ENCODE results near the gene OGFOD3. TPM values are rescaled to one million over a fixed set of nuclear protein-coding genes. Genes with fewer than 3 reads are reported as not detected.
"Not testable (repeated sequence)": the region's sequence is repeated elsewhere in the genome, so short reads cannot be mapped to it uniquely, and the experiment has no call there.

The OGFOD3 gene
- total RNA-seq, 1 donor from 2014 or later, result 29.1 TPM

GRCh38 chr17:82375359-82376041 is 42.9 kb downstream of the OGFOD3 start:
- intact Hi-C loops (cut with micrococcal nuclease), result no loop called here
- H3K4me1 Mint-ChIP-seq (ENCODE audit: low read depth), result peaks cover 12% of the 10 kb centered on the region
- H3K4me3 Mint-ChIP-seq (ENCODE audit: low read depth), result no peak overlapping the region
- no peaks in the 10 kb centered on the region for H3K36me3 Mint-ChIP-seq (ENCODE audit: low read depth)
- peaks cover 35% of the 10 kb centered on the region for H3K27me3 Mint-ChIP-seq (ENCODE audit: low read depth)
- H3K27ac Mint-ChIP-seq, result no peak overlapping the region
- no peak for DNase-seq (ENCODE audit: low spot score)
- no peaks in the 10 kb centered on the region for H3K9me3 Mint-ChIP-seq

GRCh38 chr17:82374626-82375331 is 43.6 kb downstream of the OGFOD3 start:
- Mint-ChIP-seq H3K27ac (no peak overlapping the region), H3K4me3 (ENCODE audit: low read depth) (no peak overlapping the region), H3K36me3 (ENCODE audit: low read depth) (no peaks in the 10 kb centered on the region), H3K4me1 (ENCODE audit: low read depth) (peaks cover 11% of the 10 kb centered on the region), H3K9me3 (no peaks in the 10 kb centered on the region), H3K27me3 (ENCODE audit: low read depth) (peaks cover 32% of the 10 kb centered on the region)
- intact Hi-C loops (cut with micrococcal nuclease), result no loop called here
- DNase-seq (ENCODE audit: low spot score), result no peak

DNA sequence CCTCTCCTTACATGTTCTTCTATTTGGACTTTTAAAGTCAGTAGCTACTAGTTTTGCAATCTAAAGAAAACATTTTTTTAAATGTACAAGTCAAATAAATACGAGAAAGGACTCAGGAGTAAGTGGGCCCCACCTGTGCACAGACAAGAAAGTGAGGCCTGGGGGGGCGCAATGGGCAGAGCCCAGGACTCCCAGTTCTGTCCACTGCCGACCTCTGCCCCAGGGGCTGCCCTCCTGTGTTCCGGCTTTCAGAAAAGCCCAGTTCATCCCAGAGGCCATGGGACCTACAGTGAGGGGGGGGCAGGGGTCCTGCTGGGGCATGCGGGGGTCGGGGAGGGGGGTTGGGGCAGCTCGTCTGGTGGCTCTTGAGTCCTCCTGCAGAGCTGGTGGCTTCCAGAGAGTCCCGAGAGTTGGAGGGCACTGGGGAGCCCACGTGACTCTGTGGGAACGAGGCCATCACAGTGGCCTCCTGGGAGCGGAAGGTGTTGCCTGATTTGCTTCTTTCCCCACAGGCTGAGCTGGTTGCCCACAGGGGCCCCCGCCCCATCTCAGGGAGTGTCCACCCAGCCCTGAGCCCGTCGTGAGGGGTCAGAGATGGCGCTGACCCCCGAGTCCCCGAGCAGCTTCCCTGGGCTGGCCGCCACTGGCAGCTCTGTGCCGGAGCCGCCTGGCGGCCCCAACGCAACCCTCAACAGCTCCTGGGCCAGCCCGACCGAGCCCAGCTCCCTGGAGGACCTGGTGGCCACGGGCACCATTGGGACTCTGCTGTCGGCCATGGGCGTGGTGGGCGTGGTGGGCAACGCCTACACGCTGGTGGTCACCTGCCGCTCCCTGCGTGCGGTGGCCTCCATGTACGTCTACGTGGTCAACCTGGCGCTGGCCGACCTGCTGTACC is 44.4 kb downstream of the OGFOD3 start:
- DNase-seq (ENCODE audit: low spot score), result no peak
- intact Hi-C loops (cut with micrococcal nuclease), result no loop called here
- H3K4me3 Mint-ChIP-seq (ENCODE audit: low read depth), result no peak overlapping the region
- H3K4me1 Mint-ChIP-seq (ENCODE audit: low read depth), result peaks cover 13% of the 10 kb centered on the region
- H3K9me3 Mint-ChIP-seq, result no peaks in the 10 kb centered on the region
- H3K27me3 Mint-ChIP-seq (ENCODE audit: low read depth), result peaks cover 36% of the 10 kb centered on the region
- H3K27ac Mint-ChIP-seq, result no peak overlapping the region
- H3K36me3 Mint-ChIP-seq (ENCODE audit: low read depth), result no peaks in the 10 kb centered on the region

DNA sequence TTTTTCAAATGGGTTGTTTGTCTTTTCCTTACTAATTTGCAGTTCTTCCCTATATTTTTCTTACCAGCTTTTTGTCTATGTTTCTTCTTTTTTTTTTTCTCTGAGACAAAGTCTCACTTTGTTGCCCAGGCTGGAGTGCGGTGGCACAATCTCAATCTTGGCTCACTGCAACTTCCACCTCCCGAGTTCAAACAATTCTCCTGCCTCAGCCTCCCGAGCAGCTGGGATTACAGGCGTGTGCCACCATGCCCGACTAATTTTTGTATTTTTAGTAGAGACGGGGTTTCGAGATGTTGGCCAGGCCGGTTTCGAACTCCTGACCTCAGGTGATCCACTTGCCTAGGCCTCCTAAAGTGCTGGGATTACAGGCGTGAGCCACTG is 45.3 kb downstream of the OGFOD3 start:
- Mint-ChIP-seq H3K27me3 (ENCODE audit: low read depth) (peaks cover 36% of the 10 kb centered on the region), H3K4me1 (ENCODE audit: low read depth) (peaks cover 13% of the 10 kb centered on the region)
- H3K36me3 Mint-ChIP-seq (ENCODE audit: low read depth); DNase-seq (ENCODE audit: low spot score); H3K9me3 Mint-ChIP-seq; H3K4me3 Mint-ChIP-seq (ENCODE audit: low read depth); H3K27ac Mint-ChIP-seq; intact Hi-C loops (cut with micrococcal nuclease): not testable (repeated sequence)

DNA sequence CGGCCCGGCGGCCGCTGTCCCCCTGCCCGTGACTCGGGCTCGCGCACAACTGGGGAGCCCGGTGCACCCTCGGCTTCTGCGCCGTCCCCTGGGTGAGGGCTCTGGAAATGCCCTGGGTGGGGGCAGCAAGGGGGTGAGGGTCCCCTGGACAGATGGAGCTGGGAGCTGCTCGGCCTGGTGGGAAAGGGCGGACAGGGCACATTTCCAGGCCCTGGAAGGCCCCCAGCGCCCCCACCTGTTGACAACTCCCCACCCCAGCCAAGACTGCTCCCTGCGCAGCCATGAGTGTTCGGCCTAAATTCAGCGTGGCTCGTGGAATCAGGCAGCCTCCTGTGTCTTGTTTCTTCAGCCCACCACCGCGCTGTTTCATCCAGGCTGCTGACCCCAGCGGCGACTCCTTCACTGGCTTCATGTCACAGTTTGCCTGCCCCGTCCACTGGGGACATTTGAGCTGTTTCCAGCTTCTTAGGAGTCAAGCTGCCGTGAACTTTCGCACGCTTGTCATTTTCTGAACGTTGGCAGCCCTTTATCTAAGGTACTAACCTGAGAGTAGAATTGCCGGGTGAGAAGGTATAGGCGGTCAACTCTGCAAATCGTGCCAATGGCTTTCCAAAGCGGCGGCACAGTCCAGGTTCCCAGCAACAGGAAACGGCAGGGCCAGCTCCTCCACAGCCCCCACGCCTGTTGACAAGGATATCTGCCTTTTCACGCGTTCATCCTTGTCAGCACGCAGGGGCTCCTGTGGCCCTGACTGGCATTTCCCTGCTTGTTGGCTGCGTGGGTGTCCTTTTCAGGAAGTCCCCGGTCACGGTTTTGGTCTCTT is 45.9 kb downstream of the OGFOD3 start:
- Mint-ChIP-seq H3K4me1 (ENCODE audit: low read depth) (peaks cover 13% of the 10 kb centered on the region), H3K27ac (no peak overlapping the region), H3K4me3 (ENCODE audit: low read depth) (peak overlapping the region; percentile 21), H3K36me3 (ENCODE audit: low read depth) (no peaks in the 10 kb centered on the region), H3K9me3 (no peaks in the 10 kb centered on the region), H3K27me3 (ENCODE audit: low read depth) (peaks cover 42% of the 10 kb centered on the region)
- DNase-seq (ENCODE audit: low spot score), result no peak
- intact Hi-C loops (cut with micrococcal nuclease), result no loop called here

DNA sequence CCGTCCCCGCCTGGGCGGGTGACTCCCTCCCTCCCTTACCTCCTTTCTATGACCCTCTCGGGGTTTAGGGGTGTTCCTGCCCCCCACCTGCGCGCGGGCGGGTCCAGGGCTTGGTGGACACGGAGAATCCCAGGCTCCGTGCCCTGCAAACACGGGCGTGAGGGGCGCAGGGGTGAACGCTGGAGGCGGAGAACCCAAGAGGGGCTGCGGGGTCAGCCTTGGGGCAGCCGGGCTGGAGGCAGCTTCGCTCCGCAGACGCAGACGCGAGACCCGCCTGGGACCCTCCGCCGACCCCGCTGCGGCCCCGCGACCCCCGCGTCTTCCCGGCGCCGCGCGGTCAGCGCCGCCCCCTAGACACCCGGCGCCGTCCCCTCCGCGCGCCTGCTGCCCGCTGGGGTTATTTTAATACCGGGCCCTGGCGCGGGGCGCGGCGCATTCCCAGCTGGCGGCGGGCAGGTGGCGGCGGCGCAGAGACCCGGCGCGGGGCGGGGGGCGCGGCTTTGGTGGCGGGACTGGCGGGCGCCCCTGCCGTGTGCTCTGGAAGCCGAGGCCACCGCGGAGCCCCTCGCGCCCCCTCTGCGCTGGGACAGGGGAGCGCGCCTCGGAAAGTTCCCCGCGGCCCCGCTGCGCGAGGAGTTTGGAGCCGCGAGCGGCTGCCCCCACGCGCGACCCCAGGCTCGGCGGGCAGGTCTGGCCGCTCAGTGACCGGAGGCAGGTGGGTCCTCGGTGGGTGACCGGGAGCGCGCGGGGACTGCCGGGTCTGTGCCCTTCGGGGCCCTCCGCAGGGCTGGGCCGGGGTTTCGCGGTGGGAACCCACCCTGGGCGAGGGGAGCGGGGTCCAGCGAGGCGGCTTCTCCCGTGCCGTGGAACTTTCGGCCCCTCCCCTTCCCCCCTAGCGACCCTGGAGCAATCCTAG is 46.8 kb downstream of the OGFOD3 start, which contains the start of gene UTS2R:
Gene UTS2R, plus strand, starts transcription at position 433 of the 916 bp plus-strand sequence. CDS start 2,560 bp downstream, outside the sequence.
- H3K27me3 Mint-ChIP-seq (ENCODE audit: low read depth), result peaks cover 46% of the 10 kb centered on the region

GRCh38 chr17:82370471-82371332 is 47.7 kb downstream of the OGFOD3 start:
- no peak for DNase-seq (ENCODE audit: low spot score)
- no peak overlapping the region for H3K27ac Mint-ChIP-seq
- H3K4me3 Mint-ChIP-seq (ENCODE audit: low read depth), result peak overlapping the region; percentile 42
- H3K27me3 Mint-ChIP-seq (ENCODE audit: low read depth), result peaks cover 40% of the 10 kb centered on the region
- H3K36me3 Mint-ChIP-seq (ENCODE audit: low read depth), result no peaks in the 10 kb centered on the region
- peaks cover 13% of the 10 kb centered on the region for H3K4me1 Mint-ChIP-seq (ENCODE audit: low read depth)
- no peaks in the 10 kb centered on the region for H3K9me3 Mint-ChIP-seq
- intact Hi-C loops (cut with micrococcal nuclease), result no loop called here

More for the DNA sequence above, 46.8 kb downstream of the OGFOD3 start, which contains the start of gene UTS2R:
- no peak for DNase-seq (ENCODE audit: low spot score)
- Mint-ChIP-seq H3K4me1 (ENCODE audit: low read depth) (peaks cover 13% of the 10 kb centered on the region), H3K36me3 (ENCODE audit: low read depth) (no peaks in the 10 kb centered on the region), H3K9me3 (no peaks in the 10 kb centered on the region), H3K4me3 (ENCODE audit: low read depth) (peak within 1 kb of the TSS; percentile 42), H3K27ac (no peak within 1 kb of the TSS)
- intact Hi-C loops (cut with micrococcal nuclease), result no loop called here

GRCh38 chr17:82369211-82369610 is 49.2 kb downstream of the OGFOD3 start:
- no peak overlapping the region for H3K4me3 Mint-ChIP-seq (ENCODE audit: low read depth)
- H3K9me3 Mint-ChIP-seq, result no peaks in the 10 kb centered on the region
- no peaks in the 10 kb centered on the region for H3K36me3 Mint-ChIP-seq (ENCODE audit: low read depth)
- no peak overlapping the region for H3K27ac Mint-ChIP-seq
- H3K4me1 Mint-ChIP-seq (ENCODE audit: low read depth), result peaks cover 13% of the 10 kb centered on the region
- intact Hi-C loops (cut with micrococcal nuclease), result no loop called here
- no peak for DNase-seq (ENCODE audit: low spot score)
- peaks cover 43% of the 10 kb centered on the region for H3K27me3 Mint-ChIP-seq (ENCODE audit: low read depth)

DNA sequence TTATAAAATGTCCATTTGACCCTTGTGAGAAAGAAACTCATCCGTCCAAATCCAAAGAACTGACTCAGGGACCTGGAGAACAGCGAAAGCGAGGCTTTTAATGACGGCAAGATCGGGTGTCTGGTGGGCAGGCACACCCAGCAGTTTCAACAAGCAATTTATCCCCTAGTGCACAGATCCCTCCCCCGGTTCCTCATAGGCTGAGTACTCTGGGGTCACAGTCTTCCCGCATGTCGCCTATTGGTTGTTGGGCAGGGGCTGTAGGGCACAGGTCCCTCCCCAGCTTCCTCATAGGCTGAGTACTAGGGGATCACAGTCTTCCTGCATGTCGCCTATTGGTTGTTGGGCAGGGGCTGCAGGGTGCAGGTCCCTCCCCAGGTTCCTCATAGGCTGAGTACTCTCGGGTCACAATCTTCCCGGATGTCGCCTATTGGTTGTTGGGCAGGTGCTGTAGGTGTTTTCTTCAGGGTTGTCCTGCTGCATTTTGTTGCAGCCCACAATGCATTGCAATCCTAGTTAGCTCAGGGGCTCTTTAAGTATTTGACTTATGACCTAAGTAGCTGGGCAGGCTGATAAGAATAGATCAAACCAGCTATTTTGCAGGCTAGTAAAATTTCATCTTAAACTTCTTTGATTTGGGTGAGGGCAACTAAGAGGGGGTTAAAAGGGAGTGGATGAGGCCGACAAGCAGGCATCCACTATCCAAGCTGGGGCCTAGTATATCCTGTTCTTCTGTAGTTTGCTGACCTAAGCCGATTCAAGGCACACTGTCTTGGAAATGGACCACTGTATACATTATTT is 50.5 kb downstream of the OGFOD3 start:
- intact Hi-C loops (cut with micrococcal nuclease), result no loop called here
- DNase-seq (ENCODE audit: low spot score), result no peak
- Mint-ChIP-seq H3K9me3 (no peaks in the 10 kb centered on the region), H3K4me3 (ENCODE audit: low read depth) (no peak overlapping the region), H3K36me3 (ENCODE audit: low read depth) (no peaks in the 10 kb centered on the region), H3K27ac (no peak overlapping the region), H3K27me3 (ENCODE audit: low read depth) (peaks cover 38% of the 10 kb centered on the region), H3K4me1 (ENCODE audit: low read depth) (peaks cover 12% of the 10 kb centered on the region)

DNA sequence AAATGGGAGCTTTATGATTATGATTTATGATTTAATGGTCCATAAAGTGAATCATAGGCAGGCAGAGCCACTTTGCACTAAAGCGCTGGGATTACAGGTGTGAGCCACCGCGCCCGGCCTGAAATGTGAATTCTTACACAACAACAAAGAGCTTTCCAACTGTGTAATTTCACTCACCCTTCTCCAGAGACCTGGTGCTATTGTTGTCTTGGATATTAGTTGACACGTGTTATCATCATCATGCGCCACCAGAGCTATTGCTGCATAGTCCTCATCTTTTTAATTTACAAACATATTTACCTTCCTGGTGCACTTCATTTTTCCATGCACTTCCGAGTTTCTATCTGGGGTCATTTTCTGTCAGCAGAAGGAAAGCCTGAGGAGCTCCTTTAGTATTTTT is 51.6 kb downstream of the OGFOD3 start:
- no peak overlapping the region for H3K4me3 Mint-ChIP-seq (ENCODE audit: low read depth)
- intact Hi-C loops (cut with micrococcal nuclease), result no loop called here
- H3K27ac Mint-ChIP-seq, result no peak overlapping the region
- peaks cover 12% of the 10 kb centered on the region for H3K4me1 Mint-ChIP-seq (ENCODE audit: low read depth)
- no peaks in the 10 kb centered on the region for H3K36me3 Mint-ChIP-seq (ENCODE audit: low read depth)
- DNase-seq (ENCODE audit: low spot score), result no peak
- no peaks in the 10 kb centered on the region for H3K9me3 Mint-ChIP-seq
- H3K27me3 Mint-ChIP-seq (ENCODE audit: low read depth), result peaks cover 32% of the 10 kb centered on the region
